Measurements from ENCODE around the gene KCNIP1.
"Not testable (repeated sequence)": the region's sequence is repeated elsewhere in the genome, so short reads cannot be mapped to it uniquely, and the experiment has no call there.

Gene KCNIP1

DNA sequence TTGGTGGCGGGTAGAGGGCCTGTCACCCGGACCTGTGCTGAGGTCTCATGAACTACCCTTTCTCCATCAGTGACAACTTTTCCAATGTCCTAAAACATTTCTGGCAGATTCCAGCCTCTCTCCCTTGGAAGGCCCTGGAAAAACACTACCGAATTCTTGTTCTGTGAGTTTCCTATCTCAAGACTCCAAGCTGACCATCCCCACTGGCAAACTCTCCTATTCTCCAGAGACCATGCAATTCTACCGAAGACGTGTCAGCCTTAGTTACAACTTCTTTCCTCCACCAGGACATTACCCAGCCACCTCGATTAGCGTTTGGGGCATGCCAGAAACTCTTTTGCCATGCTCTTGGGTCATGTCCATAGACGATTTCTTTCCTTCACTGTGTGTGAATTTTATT lies 252.9 kb downstream of the KCNIP1 start:
- no peak for DNase-seq

DNA sequence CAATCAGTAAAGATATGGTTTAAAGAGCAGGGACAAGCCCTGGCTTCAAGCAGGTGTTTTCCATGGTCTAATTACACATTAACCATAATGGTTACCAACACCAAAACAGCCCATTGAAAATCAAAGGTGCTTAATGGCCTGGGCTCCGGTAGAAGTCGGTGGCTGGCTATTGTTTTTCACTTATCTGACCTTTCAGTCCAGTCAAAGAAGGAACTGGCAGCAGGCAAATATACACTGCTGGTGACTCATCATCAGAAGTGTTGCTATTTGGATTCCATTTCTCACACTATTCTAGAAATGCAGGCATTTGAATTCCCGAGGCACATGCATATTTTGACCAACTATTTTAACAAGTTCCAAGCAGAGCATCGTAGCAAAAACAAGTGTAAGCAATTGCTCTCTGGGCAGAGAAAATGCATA lies 253.4 kb downstream of the KCNIP1 start:
- peak; percentile 33 for DNase-seq

DNA sequence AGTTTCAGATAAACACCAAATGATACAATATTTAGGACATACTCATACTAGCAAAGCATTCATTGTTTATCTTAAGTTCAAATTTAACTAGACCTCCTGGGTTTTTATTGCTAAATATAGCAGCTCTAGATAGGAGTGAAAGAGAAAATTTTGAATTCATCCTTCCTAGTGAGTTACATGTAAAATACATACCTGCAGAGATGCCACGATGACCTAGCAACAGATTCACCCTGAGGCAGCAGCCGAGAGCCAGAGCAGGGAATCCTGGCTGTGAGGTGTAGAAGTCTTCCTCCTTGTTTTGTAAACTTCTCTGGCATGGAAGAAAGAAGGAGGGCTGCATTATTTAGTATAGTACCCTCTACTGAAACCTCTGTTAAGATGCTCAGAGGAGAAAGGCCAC lies 253.8 kb downstream of the KCNIP1 start:
- no peak for DNase-seq

- no peak for DNase-seq
These were observed 254.7 kb downstream of the KCNIP1 start for GRCh38 chr5:170758481-170758880.

DNA sequence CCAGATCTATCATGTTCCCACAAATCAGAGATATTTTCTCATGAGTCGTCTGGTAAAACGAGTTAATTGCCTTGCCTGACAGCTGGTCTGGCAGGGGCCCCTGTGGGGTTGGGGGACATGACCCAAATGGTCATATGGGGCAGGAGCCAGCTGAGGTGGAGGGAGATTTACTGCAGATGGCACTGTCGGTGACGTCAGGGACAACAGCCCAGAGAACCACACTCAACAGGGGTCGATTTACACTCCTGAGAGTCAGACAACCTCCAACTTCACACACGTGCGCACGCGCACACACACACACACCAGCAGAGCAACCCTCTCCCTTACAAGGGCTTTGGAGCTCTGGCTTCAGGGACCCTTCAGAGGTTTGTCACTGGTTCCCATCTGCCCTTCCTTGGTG lies 256.3 kb downstream of the KCNIP1 start:
- DNase-seq, result no peak

DNA sequence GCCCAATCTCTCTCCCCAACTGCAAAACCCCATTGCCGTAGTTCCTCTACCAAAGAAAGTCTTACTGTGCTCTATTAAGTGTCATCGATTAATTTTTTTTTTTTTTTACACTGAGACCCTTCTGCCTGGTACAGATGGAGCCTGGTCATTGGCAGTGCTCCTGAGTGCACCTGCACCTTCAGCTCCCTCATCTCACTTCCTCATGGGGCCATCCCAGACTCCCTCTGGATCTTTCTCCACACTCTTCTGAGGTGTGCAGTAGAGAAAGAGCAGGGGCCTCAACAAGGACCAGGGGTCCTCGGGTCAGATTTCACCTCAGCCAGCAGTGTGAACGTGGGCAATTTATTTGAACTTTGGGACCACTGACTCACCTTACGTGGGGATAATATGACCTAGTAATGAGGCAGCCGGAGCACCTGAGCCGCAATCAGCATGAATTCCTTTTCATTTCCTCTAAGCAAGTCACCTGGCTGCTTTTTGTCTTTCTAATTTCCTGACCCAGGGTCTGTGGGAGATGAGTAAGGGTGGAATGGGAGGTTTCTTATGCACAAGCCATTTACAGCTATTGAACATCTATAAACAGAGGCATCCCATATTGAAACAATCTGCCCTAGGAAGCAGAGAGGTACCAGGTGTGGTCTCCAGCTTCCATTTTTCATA lies 257.4 kb downstream of the KCNIP1 start:
- DNase-seq, result no peak

GRCh38 chr5:170761708-170762066 lies 257.9 kb downstream of the KCNIP1 start:
- no peak for DNase-seq

DNA sequence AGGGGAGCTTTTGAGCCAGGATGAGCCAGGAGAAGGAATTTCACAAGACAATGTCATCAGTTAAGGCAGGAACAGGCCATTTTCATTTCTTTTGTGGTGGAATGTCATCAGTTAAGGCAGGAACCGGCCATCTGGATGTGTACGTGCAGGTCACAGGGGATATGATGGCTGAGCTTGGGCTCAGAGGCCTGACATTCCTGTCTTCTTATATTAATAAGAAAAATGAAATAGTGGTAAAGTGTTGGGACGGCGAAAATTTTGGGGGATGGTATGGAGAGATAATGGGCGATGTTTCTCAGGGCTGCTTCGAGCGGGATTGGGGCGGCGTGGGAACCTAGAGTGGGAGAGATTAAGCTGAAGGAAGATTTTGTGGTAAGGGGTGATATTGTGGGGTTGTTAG lies 258.5 kb downstream of the KCNIP1 start:
- not testable (repeated sequence) for DNase-seq

DNA sequence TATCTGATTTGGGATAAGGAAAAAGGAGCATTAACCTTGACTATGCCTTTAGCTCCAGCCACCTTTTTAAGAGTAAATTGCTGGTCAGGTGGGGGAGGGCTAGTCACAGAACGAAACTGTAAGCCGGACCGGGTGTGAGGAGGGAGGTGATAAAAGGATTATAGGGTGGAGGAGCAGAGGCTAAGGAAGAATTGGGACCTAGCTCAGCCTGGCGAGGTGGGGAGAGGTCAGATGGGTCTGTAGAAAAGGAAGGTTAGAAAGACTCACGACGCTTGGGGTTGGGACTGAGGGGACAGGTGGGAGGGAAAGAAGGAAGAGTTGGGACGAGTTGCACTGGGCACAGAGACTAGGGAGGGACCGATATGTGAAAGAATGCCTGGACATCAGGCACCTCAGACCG lies 262.0 kb downstream of the KCNIP1 start:
- not testable (repeated sequence) for DNase-seq

- no peak for DNase-seq
These were observed 265.4 kb downstream of the KCNIP1 start for GRCh38 chr5:170769246-170769645.

- DNase-seq, result no peak
These were observed 266.1 kb downstream of the KCNIP1 start for GRCh38 chr5:170769898-170770416.

DNA sequence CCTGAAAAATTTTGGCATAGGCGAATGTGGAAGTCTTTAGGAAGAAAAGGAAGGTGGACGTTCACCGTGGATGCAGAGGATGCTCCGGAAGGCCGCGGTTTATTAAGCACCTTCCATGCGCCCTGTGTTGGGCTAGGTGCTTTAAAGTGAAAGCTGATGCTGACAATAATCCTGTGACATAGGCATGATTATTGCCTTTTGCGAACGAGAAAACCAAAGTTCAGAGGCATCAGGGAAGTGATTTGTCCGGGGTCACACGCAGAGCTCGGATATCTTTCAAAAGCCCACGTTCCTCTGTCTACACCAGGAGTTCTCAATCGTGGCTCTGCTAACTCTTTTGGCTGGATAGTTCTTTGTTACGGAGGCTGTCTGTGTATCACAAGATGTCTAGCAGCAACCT lies 267.7 kb downstream of the KCNIP1 start:
- no peak for DNase-seq

GRCh38 chr5:170773024-170773985 lies 269.5 kb downstream of the KCNIP1 start:
- DNase-seq, result no peak

DNA sequence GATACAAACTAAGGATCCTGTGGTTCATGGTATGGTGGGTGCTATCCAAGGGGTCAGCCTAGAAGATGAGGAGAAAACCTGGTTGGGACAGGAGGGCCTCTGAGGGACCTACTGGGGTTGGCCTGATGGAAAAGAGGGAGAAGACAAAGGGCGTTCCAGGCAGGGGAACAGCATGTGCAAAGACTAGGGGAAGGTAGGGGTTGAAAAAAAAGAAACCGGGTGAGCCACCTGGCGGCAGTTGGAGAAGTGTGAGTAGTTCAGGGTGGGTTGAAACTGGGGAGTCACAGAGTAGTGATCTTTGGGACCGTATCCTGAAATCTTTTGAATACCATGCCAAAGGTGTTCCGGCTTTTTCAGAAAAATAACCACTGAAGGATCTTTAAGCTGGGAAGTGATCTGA lies 271.0 kb downstream of the KCNIP1 start:
- DNase-seq, result no peak

- DNase-seq, result no peak
These were observed 278.1 kb downstream of the KCNIP1 start for GRCh38 chr5:170781946-170782345.

DNA sequence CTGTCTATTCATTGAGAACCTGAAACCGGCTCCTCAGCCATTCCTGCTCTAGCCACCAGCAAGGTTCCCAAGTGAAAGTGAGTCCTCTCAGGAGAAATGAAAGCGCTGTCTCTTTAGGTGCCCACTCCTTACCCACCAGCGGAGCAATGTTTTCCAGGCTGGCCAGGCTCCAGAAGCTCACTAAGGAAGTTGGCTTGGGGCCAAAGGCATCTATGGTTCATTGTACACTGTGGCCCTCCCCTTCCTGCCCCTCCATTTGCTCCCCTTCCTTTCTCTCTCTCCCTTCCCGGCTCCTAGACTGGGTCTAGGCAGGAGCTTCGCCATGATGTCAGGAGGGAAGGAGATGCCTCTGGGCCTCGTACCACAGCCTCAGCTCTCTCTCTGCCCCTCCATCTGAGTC lies 278.6 kb downstream of the KCNIP1 start:
- DNase-seq, result no peak

- no peak for DNase-seq
These were observed 279.9 kb downstream of the KCNIP1 start, which contains the start of gene GABRP for GRCh38 chr5:170783498-170784247. Gene GABRP (plus strand): TSS chr5:170783725. CDS start chr5:170788616, 4,891 bp downstream.

DNA sequence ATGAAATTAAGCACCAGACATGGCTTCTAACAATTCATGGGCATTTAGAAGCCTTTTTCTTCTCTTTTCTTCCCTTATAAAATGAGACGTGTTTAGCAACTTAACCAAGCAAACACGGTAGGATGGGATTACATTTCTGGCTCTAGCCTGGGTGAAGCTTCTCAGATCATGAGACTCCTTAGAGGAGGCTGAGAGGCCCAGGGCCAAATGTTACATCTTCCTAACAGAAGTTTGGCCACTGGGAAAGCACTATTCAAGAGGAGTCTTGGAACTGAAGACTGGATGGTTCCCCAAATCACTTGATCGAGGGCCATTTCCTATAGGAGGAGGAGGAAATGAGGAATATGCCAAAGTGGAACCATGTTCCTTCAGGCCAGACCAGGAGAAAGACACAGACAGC lies 281.6 kb downstream of the KCNIP1 start:
- no peak for DNase-seq

Data from NCI-H146 (cell line).